Pancreas (tissue), 10 donors: ENCODE data around the gene EFS. TPM values are rescaled to one million over a fixed set of nuclear protein-coding genes. Genes with fewer than 3 reads are reported as not detected.
"Not testable (repeated sequence)": the region's sequence is repeated elsewhere in the genome, so short reads cannot be mapped to it uniquely, and the experiment has no call there.

Experiments used
- ATAC-seq, 4 donors: fragments of 200-7000 bp; cut with Tn5 transposase; one replicate each; pipeline versions ENCODE4 v1.8.0 to v1.9.1; 2020; ENCODE audit warnings: mild to moderate bottlenecking in 4 of 4, moderate library complexity in 4 of 4
- DNase-seq, 6 donors: peaks; one replicate each; pipeline ENCODE4 v3.0.0-alpha.2; 2020
- FAIRE-seq: peaks from 2 replicates; lab custom pipeline; 2012; peaks lifted over from hg19 to GRCh38; lab: Jason Lieb, UNC
- H3K27ac ChIP-seq, 4 donors: fragments of 200-600 bp; sonication (generic); 1 replicate in 3 of 4; 2 replicates in 1 of 4; pipeline versions ENCODE4 v1.5.0 to v1.8.0; 2020
- H3K27me3 ChIP-seq, 4 donors: fragments of 200-600 bp; one replicate each; pipeline ENCODE4 v1.8.0; 2021
- H3K36me3 ChIP-seq, 3 donors: fragments of 200-600 bp; sonication (generic) in 1 of 3; one replicate each; pipeline versions ENCODE4 v1.5.0 to v1.8.0; 2020 to 2021
- H3K4me1 ChIP-seq, 3 donors: fragments of 200-600 bp; one replicate each; pipeline ENCODE4 v1.8.0; 2021
- H3K4me3 ChIP-seq, 4 donors: fragments of 200-600 bp; sonication (generic) in 2 of 4; one replicate each; pipeline versions ENCODE4 v1.5.0 to v1.8.0; 2020 to 2021
- H3K9me3 ChIP-seq, 4 donors: fragments of 200-600 bp; one replicate each; pipeline ENCODE4 v1.8.0; 2021
- CTCF ChIP-seq, 4 donors: fragments of 200-600 bp; sonication (generic) in 3 of 4; IDR thresholded peaks; one replicate each; pipeline versions ENCODE4 v1.5.0 to v1.8.0; 2021; ENCODE audit warnings: antibody characterized with exemption in 4 of 4
- WGBS, 2 donors: extraction: QIAGEN DNeasy Blood & Tissue Kit; methylation state at CpG; one replicate each; pipeline ENCODE4 v1.1.7; 2013; 5-methylcytosine and 5-hydroxymethylcytosine counted together
- intact Hi-C, 3 donors: fragments of 100-400 bp; cut with DNase I; formaldehyde crosslinking; loops; one replicate each; pipeline versions ENCODE4 v1.11.1 to v1.14.2; 2022
- polyA plus RNA-seq, 2 donors: library from polyadenylated mRNA; stranded (reverse); fragments of 200-250 nt; gene quantifications; one replicate each; pipeline ENCODE4 v1.2.3, GENCODE V29; 2013
- total RNA-seq, 6 donors: library from RNA; stranded (reverse); fragmentation: NEBNext Ultra II Directional in 4 of 6; extraction: Animal tissue kit (Norgen Biotek cat#: 25700) in 4 of 6; gene quantifications; one replicate each; pipeline versions ENCODE4 v1.2.1 to v1.2.4, GENCODE V29; 2021 to 2023
- donor health status: healthy with polysubstance abuse.
- donor health status: DM: no; HTN: no; CAD: no; lungs with moderate emphysema.
- donor health status: DM: no; HTN: no; CAD: no.
- donor health status: control.
- donor health status: control.
- donor health status: Bipolar disorder and iron deficiency.
- donor health status: DM: yes; HTN: yes; CAD: no.
- donor health status: DM: no; HTN: no; CAD: no.
- donor health status: DM: no; HTN: no; CAD: no.
- donor health status: DM: yes; HTN: yes; CAD: no.

EFS gene
- total and polyA plus RNA-seq, 8 donors, result 0.23 to 3.0 (median 1.0) TPM

- H3K4me1 ChIP-seq, result peaks cover 0 to 4% (median 0%) of the 10 kb centered on the region in 3 donors
- no peaks in the 10 kb centered on the region for H3K36me3 ChIP-seq
- DNase-seq (no peak), ATAC-seq (no peak), FAIRE-seq (no peak)
- 91 to 97% methylated on average over 1 of the region's 1 CpG for WGBS, 2 donors
- TF ChIP-seq CTCF (IDR thresholded peaks at IDR 0.05), result no peak
- no peak overlapping the region for H3K4me3 ChIP-seq
- intact Hi-C loops, result no loop called here
- H3K27ac ChIP-seq, result no peak overlapping the region
- no peaks in the 10 kb centered on the region for H3K9me3 ChIP-seq
- H3K27me3 ChIP-seq, result no peaks in the 10 kb centered on the region
Observed at GRCh38 chr14:23386999-23387398, 22.0 kb upstream of the EFS start.

GRCh38 chr14:23386266-23386657 lies 21.3 kb upstream of the EFS start:
- WGBS, 2 donors, result 84 to 87% methylated on average over 16 to 17 of the region's 17 CpGs
- ATAC-seq, result peak in 2 of 4 donors; percentile 4 to 11

GRCh38 chr14:23385642-23386265 lies 20.8 kb upstream of the EFS start:
- Histone ChIP-seq H3K27me3 (no peaks in the 10 kb centered on the region), H3K4me3 (peak overlapping the region in 2 of 4 donors; percentile 20 to 33), H3K9me3 (no peaks in the 10 kb centered on the region), H3K4me1 (peaks cover 0 to 4% (median 0%) of the 10 kb centered on the region in 3 donors), H3K36me3 (no peaks in the 10 kb centered on the region), H3K27ac (no peak overlapping the region)
- ATAC-seq (peak; percentile 91 to 99 (median 96)), DNase-seq (peak; percentile 71 to 87 (median 82)), FAIRE-seq (no peak)
- no peak for TF ChIP-seq CTCF (IDR thresholded peaks at IDR 0.05)
- 25 to 31% methylated on average over 18 of the region's 18 CpGs for WGBS, 2 donors
- intact Hi-C loops, result no loop called here

More at GRCh38 chr14:23386266-23386657, 21.3 kb upstream of the EFS start:
- H3K27ac ChIP-seq, H3K27me3 ChIP-seq, H3K9me3 ChIP-seq, intact Hi-C loops, H3K36me3 ChIP-seq, FAIRE-seq, DNase-seq, H3K4me1 ChIP-seq: not testable (repeated sequence)
- H3K4me3 ChIP-seq, result peak overlapping the region in 2 of 4 donors; percentile 20 to 33

GRCh38 chr14:23385244-23385641 lies 20.3 kb upstream of the EFS start:
- H3K27ac ChIP-seq, result no peak overlapping the region
- no peak for FAIRE-seq
- DNase-seq, result no peak
- ATAC-seq, result no peak
- H3K36me3 ChIP-seq, result no peaks in the 10 kb centered on the region
- H3K4me1 ChIP-seq, result peaks cover 0 to 4% (median 0%) of the 10 kb centered on the region in 3 donors
- no peaks in the 10 kb centered on the region for H3K27me3 ChIP-seq
- H3K4me3 ChIP-seq, result no peak overlapping the region
- no peak for TF ChIP-seq CTCF (IDR thresholded peaks at IDR 0.05)
- intact Hi-C loops, result no loop called here
- 65 to 73% methylated on average over 2 of the region's 2 CpGs for WGBS, 2 donors
- H3K9me3 ChIP-seq, result no peaks in the 10 kb centered on the region

GRCh38 chr14:23384364-23385080 lies 19.6 kb upstream of the EFS start:
- no peaks in the 10 kb centered on the region for H3K9me3 ChIP-seq
- no peak overlapping the region for H3K27ac ChIP-seq
- peaks cover 0 to 7% (median 0%) of the 10 kb centered on the region in 3 donors for H3K4me1 ChIP-seq
- H3K36me3 ChIP-seq, result no peaks in the 10 kb centered on the region
- WGBS, 2 donors, result 90 to 91% methylated on average over 29 of the region's 29 CpGs
- FAIRE-seq (no peak), ATAC-seq (no peak), DNase-seq (peak in 1 of 6 donors; percentile 51)
- intact Hi-C loops, result loop anchor here in 1 of 3 donors (5.0 kb wide), 1 partner anchor 117 kb away; no protein-coding TSS in a partner anchor
- H3K4me3 ChIP-seq, result no peak overlapping the region
- no peaks in the 10 kb centered on the region for H3K27me3 ChIP-seq
- TF ChIP-seq CTCF (IDR thresholded peaks at IDR 0.05), result no peak
